ENCODE data around the gene KCTD17.

DNA sequence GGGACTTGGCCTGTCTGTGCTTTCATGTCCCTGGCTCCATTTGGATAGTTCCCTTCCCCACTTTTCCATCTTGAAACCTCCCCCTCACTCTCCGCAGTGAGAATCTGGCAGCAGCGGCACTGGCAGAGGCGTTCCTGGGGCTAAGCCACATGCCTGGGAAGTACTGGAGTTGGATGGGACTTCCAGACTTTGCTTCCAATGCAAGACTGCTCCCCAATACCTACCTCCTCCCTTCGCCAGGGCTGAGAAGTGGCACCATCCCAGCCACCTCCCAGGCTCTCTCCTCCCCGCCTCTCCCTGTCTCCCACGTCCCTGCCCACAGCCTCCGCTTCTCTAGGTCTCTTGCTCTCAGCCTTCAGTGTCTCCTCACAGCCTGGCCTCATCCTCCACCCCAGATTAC is 48.9 kb upstream of the KCTD17 start:
- no peak for TF ChIP-seq EZH2 (IDR thresholded peaks at IDR 0.05; ENCODE audit: borderline replicate concordance, low read length)
- TF ChIP-seq, protein P1, sequence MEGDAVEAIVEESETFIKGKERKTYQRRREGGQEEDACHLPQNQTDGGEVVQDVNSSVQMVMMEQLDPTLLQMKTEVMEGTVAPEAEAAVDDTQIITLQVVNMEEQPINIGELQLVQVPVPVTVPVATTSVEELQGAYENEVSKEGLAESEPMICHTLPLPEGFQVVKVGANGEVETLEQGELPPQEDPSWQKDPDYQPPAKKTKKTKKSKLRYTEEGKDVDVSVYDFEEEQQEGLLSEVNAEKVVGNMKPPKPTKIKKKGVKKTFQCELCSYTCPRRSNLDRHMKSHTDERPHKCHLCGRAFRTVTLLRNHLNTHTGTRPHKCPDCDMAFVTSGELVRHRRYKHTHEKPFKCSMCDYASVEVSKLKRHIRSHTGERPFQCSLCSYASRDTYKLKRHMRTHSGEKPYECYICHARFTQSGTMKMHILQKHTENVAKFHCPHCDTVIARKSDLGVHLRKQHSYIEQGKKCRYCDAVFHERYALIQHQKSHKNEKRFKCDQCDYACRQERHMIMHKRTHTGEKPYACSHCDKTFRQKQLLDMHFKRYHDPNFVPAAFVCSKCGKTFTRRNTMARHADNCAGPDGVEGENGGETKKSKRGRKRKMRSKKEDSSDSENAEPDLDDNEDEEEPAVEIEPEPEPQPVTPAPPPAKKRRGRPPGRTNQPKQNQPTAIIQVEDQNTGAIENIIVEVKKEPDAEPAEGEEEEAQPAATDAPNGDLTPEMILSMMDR (IDR thresholded peaks at IDR 0.05; ENCODE audit: low read length) = no peak
